Measurements from ENCODE around the gene DHRS3.

DHRS3 gene

GRCh38 chr1:12643785-12644184, 25.8 kb upstream of the DHRS3 start, which contains the start of gene AADACL4:
Gene AADACL4, plus strand, starts transcription at chr1:12644085. Its CDS starts 462 bp downstream, at chr1:12644547.
- Histone ChIP-seq H3K4me3 (replicated peaks; ENCODE audit: low read depth, low read length) (no peak within 1 kb of the TSS), H3K27me3 (replicated peaks; ENCODE audit: control insufficient read depth, insufficient read depth, low read length) (no peaks in the 10 kb centered on the region; the same call in 1 of the 2 replicates), H3K36me3 (ENCODE audit: control insufficient read depth, insufficient read depth, low read length) (no peaks in the 10 kb centered on the region)
- DNase-seq (ENCODE audit: extremely low read depth, insufficient read length) = no peak
- TF ChIP-seq CTCF (IDR thresholded peaks at IDR 0.05; ENCODE audit: insufficient read depth, low read length, poor library complexity, severe bottlenecking) = no peak

GRCh38 chr1:12643079-12643478, 25.1 kb upstream of the DHRS3 start:
- H3K4me3 ChIP-seq (replicated peaks; ENCODE audit: low read depth, low read length) = no peak overlapping the region
- H3K36me3 ChIP-seq (ENCODE audit: control insufficient read depth, insufficient read depth, low read length) = no peaks in the 10 kb centered on the region
- no peaks in the 10 kb centered on the region; the same call in 1 of the 2 replicates for H3K27me3 ChIP-seq (replicated peaks; ENCODE audit: control insufficient read depth, insufficient read depth, low read length)
- no peak for TF ChIP-seq CTCF (IDR thresholded peaks at IDR 0.05; ENCODE audit: insufficient read depth, low read length, poor library complexity, severe bottlenecking)
- DNase-seq (ENCODE audit: extremely low read depth, insufficient read length) = no peak

- no peak for DNase-seq (ENCODE audit: extremely low read depth, insufficient read length)
- Histone ChIP-seq H3K4me3 (replicated peaks; ENCODE audit: low read depth, low read length) (no peak overlapping the region), H3K36me3 (ENCODE audit: control insufficient read depth, insufficient read depth, low read length) (no peaks in the 10 kb centered on the region), H3K27me3 (replicated peaks; ENCODE audit: control insufficient read depth, insufficient read depth, low read length) (no peaks in the 10 kb centered on the region; the same call in 1 of the 2 replicates)
- TF ChIP-seq CTCF (IDR thresholded peaks at IDR 0.05; ENCODE audit: insufficient read depth, low read length, poor library complexity, severe bottlenecking) = no peak
These were observed 22.9 kb upstream of the DHRS3 start for GRCh38 chr1:12640958-12641272.

GRCh38 chr1:12640237-12640957, 22.4 kb upstream of the DHRS3 start:
- no peak overlapping the region for H3K4me3 ChIP-seq (replicated peaks; ENCODE audit: low read depth, low read length)
- no peak for DNase-seq (ENCODE audit: extremely low read depth, insufficient read length)
- TF ChIP-seq CTCF (IDR thresholded peaks at IDR 0.05; ENCODE audit: insufficient read depth, low read length, poor library complexity, severe bottlenecking) = no peak
- H3K36me3 ChIP-seq (ENCODE audit: control insufficient read depth, insufficient read depth, low read length) = no peaks in the 10 kb centered on the region
- no peaks in the 10 kb centered on the region; the same call in 1 of the 2 replicates for H3K27me3 ChIP-seq (replicated peaks; ENCODE audit: control insufficient read depth, insufficient read depth, low read length)

GRCh38 chr1:12637693-12638092, 19.7 kb upstream of the DHRS3 start:
- DNase-seq (ENCODE audit: extremely low read depth, insufficient read length) = no peak
- Histone ChIP-seq H3K36me3 (ENCODE audit: control insufficient read depth, insufficient read depth, low read length) (no peaks in the 10 kb centered on the region), H3K4me3 (replicated peaks; ENCODE audit: low read depth, low read length) (no peak overlapping the region), H3K27me3 (replicated peaks; ENCODE audit: control insufficient read depth, insufficient read depth, low read length) (no peaks in the 10 kb centered on the region)
- no peak for TF ChIP-seq CTCF (IDR thresholded peaks at IDR 0.05; ENCODE audit: insufficient read depth, low read length, poor library complexity, severe bottlenecking)
